Adrenal gland (tissue), 5 donors: Measurements from ENCODE around the gene RPL7L1.

Experiments used
- CTCF ChIP-seq, 6 experiments: fragments of 450-650 bp in 4 of 6; fragments of 200-600 bp in 2 of 6; sonication (generic) in 1 of 6; IDR thresholded peaks; 1 replicate in 5 of 6; 2 replicates in 1 of 6; pipeline versions ENCODE4 v1.5.1 to v1.8.0; 2016 to 2021; ENCODE audit warnings: antibody characterized with exemption in 6 of 6, mild to moderate bottlenecking in 2 of 6, moderate library complexity in 1 of 6
- POLR2A ChIP-seq, 2 donors: fragments of 450-650 bp; IDR thresholded peaks; one replicate each; pipeline ENCODE4 v1.6.1; 2017; ENCODE audit warnings: antibody characterized with exemption in 2 of 2, mild to moderate bottlenecking in 2 of 2, moderate library complexity in 1 of 2
- donor health status: DM: no; HTN: no; CAD: no.

GRCh38 chr6:42860036-42860435 is 19.4 kb upstream of the RPL7L1 start:
- TF ChIP-seq CTCF (IDR thresholded peaks at IDR 0.05) (no peak), POLR2A (IDR thresholded peaks at IDR 0.05) (no peak)
